ENCODE data around the gene TLN1.

TLN1 gene

DNA sequence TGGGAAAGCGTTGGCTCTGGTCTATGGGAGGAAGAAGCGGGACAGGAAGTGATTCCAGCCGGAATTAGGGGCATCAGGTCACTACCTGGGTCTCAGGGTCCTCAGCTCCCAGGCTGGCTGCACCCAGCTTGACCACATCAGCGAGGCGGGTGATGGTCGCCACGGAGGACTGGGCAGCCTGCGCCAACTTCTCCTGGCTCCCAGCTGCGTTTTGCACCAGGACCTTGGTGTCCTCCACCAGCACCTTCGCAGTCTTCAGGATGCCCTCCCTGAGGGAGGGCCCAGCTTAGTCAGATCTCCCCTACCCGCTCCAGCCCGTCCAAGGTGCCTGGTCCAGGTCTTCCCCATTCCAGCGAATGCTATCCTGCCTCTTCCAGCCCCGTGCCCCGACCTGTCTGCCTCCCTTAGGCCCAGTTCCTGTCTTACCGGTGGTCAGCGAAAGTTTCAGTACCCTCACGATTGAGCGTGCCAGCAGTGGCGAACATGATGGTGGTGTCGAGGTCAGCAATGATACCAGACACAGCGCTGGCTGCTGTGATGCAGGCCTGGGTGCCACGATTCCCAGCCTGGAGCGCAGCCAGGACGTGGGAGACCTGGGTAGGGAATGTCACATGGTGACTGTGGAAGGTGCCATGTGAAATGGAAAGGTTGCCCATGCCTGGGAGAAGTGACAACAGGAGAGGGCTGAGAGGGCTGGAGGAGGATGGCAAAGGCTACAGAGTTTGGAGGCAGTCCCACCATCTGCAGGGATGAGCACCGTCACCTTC, 27.9 kb downstream of the TLN1 start:
- DNase-seq (ENCODE audit: low read depth): no peak
- TF ChIP-seq, protein P1, sequence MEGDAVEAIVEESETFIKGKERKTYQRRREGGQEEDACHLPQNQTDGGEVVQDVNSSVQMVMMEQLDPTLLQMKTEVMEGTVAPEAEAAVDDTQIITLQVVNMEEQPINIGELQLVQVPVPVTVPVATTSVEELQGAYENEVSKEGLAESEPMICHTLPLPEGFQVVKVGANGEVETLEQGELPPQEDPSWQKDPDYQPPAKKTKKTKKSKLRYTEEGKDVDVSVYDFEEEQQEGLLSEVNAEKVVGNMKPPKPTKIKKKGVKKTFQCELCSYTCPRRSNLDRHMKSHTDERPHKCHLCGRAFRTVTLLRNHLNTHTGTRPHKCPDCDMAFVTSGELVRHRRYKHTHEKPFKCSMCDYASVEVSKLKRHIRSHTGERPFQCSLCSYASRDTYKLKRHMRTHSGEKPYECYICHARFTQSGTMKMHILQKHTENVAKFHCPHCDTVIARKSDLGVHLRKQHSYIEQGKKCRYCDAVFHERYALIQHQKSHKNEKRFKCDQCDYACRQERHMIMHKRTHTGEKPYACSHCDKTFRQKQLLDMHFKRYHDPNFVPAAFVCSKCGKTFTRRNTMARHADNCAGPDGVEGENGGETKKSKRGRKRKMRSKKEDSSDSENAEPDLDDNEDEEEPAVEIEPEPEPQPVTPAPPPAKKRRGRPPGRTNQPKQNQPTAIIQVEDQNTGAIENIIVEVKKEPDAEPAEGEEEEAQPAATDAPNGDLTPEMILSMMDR (conservative IDR thresholded peaks at IDR 0.05; ENCODE audit: low read depth, low read length): no peak
- H3K4me3 ChIP-seq (ENCODE audit: low read depth, low read length): no peak overlapping the region

DNA sequence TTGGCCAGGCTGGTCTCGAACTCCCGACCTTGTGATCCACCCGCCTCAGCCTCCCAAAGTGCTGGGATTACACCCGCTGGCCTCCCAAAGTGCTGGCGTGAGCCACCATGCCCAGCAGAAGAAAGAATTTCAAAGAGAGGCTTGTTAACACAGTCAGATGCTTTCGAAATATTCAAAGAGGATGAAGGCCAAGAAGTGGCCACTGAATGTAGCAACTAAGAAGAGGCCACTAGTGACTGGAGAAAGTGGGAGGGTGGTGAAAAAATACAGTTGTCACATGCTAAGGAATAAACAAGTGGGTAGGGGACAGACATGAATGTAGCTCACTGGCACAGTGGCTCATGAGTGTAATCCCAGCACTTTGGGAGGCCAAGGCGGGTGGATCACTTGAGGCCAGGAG, 29.3 kb downstream of the TLN1 start:
- DNase-seq (ENCODE audit: low read depth): no peak
- TF ChIP-seq, protein P1 (conservative IDR thresholded peaks at IDR 0.05; ENCODE audit: low read depth, low read length): no peak
- no peak overlapping the region for H3K4me3 ChIP-seq (ENCODE audit: low read depth, low read length)

DNA sequence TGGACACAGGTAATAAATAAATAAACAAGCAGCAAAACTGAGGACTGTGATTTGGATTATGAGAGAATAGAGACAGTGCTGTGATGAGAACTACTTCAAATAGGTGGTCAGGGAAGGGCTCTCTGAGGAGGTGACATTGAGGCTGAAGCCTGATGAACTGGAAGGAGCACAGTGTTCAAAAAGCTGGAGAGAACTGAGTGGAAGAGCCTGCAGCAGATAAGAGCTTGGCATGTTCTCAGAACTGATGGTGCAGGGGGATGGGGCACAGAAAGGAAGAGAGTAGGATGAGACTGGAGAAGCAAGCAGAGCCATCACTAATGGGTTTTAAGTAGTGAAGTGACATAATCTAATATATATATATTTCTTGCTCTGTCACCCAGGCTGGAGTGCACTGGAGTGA, 31.1 kb downstream of the TLN1 start:
- no peak overlapping the region for H3K4me3 ChIP-seq (ENCODE audit: low read depth, low read length)
- DNase-seq (ENCODE audit: low read depth): no peak
- TF ChIP-seq, protein P1 (conservative IDR thresholded peaks at IDR 0.05; ENCODE audit: low read depth, low read length): no peak

DNA sequence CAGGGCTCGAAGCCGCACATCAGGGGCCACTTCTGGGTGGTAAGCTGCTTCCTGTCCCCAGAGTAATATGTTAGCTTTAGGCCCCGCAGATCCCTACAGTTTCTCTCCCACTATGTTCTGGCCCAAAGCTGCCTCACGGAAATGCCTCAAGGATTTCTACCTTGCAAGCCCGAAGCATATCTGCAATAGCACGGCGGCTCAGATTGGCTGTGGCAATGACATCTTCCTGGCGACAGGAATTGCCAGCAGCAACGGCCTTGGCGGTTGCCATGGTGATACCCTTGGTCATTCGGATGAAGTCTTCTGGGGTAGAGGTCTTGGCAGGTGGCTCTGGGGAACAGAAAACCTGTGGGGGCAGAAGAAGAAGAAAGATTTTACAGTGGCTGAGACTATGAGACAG, 32.0 kb downstream of the TLN1 start:
- TF ChIP-seq, protein P1 (conservative IDR thresholded peaks at IDR 0.05; ENCODE audit: low read depth, low read length): no peak
- no peak for DNase-seq (ENCODE audit: low read depth)
- H3K4me3 ChIP-seq (ENCODE audit: low read depth, low read length): no peak overlapping the region

DNA sequence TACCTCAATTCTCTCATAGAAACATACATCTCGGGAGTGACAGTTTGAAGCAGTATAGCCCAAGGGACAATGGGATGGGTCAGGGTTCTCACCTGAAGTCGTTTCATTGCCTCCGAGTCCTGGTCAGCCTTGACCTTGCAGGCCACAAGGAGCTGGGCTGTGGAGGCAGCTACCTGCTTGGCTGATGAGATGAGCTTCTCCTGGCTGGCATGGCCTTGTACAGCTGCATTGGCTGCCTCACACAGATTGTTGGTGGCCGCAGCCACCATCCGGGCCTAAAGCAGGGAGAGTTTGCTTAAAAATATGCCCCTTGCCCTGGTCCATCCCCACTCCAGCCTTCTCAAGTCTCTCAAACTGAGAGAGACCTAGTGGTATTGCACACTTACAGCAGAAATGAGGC, 33.8 kb downstream of the TLN1 start:
- no peak for DNase-seq (ENCODE audit: low read depth)
- TF ChIP-seq, protein P1 (conservative IDR thresholded peaks at IDR 0.05; ENCODE audit: low read depth, low read length): no peak
- H3K4me3 ChIP-seq (ENCODE audit: low read depth, low read length): no peak overlapping the region

DNA sequence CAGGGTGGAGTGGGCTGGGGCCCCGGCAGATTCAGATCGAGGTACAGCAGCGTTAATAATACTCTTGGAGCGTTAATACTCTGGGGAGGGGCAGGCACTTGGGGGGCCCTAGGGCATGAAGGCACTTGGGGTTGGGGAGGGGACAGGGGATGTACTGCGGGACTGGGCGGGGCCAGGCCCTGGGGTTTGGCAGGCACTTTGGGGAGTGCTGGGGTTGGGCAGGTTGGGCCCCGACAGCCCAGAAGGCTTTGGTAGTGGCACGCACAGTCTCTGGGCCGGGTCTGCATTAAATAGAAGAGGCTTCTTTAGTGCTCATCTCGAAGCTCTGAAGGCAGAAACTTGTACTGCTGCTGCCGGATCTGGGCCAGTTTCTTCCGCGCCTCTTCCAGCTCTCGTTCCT, 34.5 kb downstream of the TLN1 start:
- no peak overlapping the region for H3K4me3 ChIP-seq (ENCODE audit: low read depth, low read length)
- TF ChIP-seq, protein P1 (conservative IDR thresholded peaks at IDR 0.05; ENCODE audit: low read depth, low read length): no peak

More for the DNA sequence above, 34.5 kb downstream of the TLN1 start:
- DNase-seq (ENCODE audit: low read depth): no peak
